ENCODE results near the gene MRPL11. TPM values are rescaled to one million over a fixed set of nuclear protein-coding genes. Genes with fewer than 3 reads are reported as not detected.
A peak's percentile ranks its signal among the peaks of the same experiment; 100 is the strongest.

The MRPL11 gene
- total and polyA plus RNA-seq, 2 experiments from 2014 or later = 139 to 237 TPM

DNA sequence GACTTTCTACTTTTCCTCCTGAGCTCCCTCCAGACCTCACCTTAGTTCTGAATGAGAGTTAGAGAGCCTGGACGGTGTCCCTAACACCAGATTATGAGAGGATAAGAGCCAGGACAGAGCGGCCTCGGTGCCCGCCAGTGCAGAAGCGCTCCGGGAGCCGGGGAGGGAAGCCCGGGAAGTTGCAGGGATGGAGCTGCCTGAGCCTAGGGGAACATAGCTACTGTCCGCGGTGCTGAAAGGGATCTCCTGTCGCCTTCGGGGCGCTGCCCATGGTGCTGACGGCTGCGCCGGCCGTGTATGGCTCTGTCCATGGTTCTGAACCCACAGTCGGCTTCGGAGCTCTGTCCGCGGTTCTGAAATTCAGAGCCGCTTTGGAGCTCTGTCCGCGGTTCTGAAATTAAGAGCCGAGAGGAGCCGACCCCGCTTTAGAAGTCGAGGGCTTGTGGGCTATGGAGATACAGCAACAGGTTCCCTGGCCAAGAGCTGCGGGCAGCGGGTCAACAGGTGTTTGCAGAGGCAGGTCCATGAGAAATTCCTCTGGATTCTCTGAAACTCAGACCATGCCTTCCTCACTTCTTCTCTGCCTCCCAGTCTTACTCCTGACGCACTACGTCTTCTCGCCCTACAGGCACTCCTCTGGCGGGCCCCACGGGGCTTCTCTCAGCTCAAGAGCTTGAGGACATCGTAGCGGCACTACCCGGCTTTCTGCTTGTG lies 17.0 kb downstream of the MRPL11 start (continued):
- TF ChIP-seq, protein P1, sequence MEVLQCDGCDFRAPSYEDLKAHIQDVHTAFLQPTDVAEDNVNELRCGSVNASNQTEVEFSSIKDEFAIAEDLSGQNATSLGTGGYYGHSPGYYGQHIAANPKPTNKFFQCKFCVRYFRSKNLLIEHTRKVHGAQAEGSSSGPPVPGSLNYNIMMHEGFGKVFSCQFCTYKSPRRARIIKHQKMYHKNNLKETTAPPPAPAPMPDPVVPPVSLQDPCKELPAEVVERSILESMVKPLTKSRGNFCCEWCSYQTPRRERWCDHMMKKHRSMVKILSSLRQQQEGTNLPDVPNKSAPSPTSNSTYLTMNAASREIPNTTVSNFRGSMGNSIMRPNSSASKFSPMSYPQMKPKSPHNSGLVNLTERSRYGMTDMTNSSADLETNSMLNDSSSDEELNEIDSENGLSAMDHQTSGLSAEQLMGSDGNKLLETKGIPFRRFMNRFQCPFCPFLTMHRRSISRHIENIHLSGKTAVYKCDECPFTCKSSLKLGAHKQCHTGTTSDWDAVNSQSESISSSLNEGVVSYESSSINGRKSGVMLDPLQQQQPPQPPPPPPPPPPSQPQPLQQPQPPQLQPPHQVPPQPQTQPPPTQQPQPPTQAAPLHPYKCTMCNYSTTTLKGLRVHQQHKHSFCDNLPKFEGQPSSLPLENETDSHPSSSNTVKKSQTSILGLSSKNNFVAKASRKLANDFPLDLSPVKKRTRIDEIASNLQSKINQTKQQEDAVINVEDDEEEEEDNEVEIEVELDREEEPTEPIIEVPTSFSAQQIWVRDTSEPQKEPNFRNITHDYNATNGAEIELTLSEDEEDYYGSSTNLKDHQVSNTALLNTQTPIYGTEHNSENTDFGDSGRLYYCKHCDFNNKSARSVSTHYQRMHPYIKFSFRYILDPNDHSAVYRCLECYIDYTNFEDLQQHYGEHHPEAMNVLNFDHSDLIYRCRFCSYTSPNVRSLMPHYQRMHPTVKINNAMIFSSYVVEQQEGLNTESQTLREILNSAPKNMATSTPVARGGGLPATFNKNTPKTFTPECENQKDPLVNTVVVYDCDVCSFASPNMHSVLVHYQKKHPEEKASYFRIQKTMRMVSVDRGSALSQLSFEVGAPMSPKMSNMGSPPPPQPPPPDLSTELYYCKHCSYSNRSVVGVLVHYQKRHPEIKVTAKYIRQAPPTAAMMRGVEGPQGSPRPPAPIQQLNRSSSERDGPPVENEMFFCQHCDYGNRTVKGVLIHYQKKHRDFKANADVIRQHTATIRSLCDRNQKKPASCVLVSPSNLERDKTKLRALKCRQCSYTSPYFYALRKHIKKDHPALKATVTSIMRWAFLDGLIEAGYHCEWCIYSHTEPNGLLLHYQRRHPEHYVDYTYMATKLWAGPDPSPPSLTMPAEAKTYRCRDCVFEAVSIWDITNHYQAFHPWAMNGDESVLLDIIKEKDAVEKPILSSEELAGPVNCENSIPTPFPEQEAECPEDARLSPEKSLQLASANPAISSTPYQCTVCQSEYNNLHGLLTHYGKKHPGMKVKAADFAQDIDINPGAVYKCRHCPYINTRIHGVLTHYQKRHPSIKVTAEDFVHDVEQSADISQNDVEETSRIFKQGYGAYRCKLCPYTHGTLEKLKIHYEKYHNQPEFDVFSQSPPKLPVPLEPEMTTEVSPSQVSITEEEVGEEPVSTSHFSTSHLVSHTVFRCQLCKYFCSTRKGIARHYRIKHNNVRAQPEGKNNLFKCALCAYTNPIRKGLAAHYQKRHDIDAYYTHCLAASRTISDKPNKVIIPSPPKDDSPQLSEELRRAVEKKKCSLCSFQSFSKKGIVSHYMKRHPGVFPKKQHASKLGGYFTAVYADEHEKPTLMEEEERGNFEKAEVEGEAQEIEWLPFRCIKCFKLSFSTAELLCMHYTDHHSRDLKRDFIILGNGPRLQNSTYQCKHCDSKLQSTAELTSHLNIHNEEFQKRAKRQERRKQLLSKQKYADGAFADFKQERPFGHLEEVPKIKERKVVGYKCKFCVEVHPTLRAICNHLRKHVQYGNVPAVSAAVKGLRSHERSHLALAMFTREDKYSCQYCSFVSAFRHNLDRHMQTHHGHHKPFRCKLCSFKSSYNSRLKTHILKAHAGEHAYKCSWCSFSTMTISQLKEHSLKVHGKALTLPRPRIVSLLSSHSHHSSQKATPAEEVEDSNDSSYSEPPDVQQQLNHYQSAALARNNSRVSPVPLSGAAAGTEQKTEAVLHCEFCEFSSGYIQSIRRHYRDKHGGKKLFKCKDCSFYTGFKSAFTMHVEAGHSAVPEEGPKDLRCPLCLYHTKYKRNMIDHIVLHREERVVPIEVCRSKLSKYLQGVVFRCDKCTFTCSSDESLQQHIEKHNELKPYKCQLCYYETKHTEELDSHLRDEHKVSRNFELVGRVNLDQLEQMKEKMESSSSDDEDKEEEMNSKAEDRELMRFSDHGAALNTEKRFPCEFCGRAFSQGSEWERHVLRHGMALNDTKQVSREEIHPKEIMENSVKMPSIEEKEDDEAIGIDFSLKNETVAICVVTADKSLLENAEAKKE (CRISPR knock-in tag; IDR thresholded peaks at IDR 0.05) = peak; percentile 98
- peak; percentile 100 for TF ChIP-seq ZNF114 (CRISPR knock-in tag; IDR thresholded peaks at IDR 0.05)

DNA sequence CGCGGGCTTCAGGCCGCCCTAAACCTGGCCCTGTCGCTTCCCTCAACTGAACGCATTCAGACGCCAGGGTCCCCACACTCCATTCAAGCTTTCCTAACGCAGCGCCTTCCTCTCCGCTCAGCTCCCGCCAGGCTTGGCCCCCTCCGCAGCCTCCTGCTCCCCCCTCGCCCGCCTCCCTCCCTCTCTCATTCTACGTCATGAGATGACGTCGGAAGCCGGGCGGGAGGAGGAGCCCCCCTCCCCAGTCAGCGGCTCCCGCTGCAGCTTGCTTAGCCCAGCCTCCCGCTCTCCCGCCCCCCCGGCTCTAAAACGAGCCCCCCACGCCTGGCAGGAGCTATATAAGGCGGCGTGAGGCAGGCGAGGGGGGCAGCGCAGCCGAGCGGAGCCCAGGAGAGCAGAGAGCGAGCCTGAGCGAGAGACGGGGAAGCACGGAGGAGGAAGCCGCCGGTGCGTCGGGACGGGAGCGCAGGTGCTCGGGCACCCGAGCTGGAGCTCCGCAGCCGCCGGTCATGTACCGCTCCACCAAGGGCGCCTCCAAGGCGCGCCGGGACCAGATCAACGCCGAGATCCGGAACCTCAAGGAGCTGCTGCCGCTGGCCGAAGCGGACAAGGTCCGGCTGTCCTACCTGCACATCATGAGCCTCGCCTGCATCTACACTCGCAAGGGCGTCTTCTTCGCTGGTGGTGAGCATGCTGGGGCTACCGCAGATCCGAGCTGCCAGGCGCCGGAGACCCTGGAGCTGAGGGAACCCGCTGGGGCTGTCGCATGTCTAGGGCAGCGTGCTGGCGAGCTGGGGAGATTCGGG lies 17.8 kb downstream of the MRPL11 start, which contains the start of gene NPAS4:
Gene NPAS4 (plus strand): TSS at position 365 of the 806 bp plus-strand sequence. CDS start 145 bp downstream, at position 510.
- no peaks in the 10 kb centered on the region for H3K79me2 ChIP-seq (replicated peaks; ENCODE audit: insufficient read depth)
- no peak within 1 kb of the TSS for H2AFZ ChIP-seq
- Mint-ChIP-seq H3K27ac (no peak within 1 kb of the TSS), H3K9me3 (no peaks in the 10 kb centered on the region; the same call in 1 of the 3 replicates), H3K27me3 (ENCODE audit: insufficient read depth, low read depth, poor library complexity) (peaks cover 50% of the 10 kb centered on the region), H3K36me3 (ENCODE audit: low read depth) (no peaks in the 10 kb centered on the region; the same call in 2 of the 3 replicates), H3K4me3 (peak within 1 kb of the TSS; percentile 74), H3K4me1 (peaks cover 35% of the 10 kb centered on the region)
- H3K36me3 ChIP-seq (ENCODE audit: insufficient read depth) = no peaks in the 10 kb centered on the region
- H3K4me2 ChIP-seq = peak within 1 kb of the TSS; percentile 95
- H3K27ac ChIP-seq (ENCODE audit: low read depth) = no peak within 1 kb of the TSS
- H4K20me1 ChIP-seq (replicated peaks; ENCODE audit: insufficient read depth) = peaks cover 6% of the 10 kb centered on the region
- H3K27me3 ChIP-seq (ENCODE audit: insufficient read depth) = peaks cover 28% of the 10 kb centered on the region
- H3K9me2 ChIP-seq (ENCODE audit: insufficient read depth) = no peaks in the 10 kb centered on the region
- 0 out of 2 replicates have a peak, but pooled peaks cover 2% of the 10 kb centered on the region for H3F3A ChIP-seq (replicated peaks; ENCODE audit: low read depth)
- ATAC-seq (peak; percentile 24), DNase-seq (ENCODE audit: low spot score) (peak; percentile 74)
- peaks cover 32% of the 10 kb centered on the region for H3K4me1 ChIP-seq (ENCODE audit: insufficient read depth)
- peak within 1 kb of the TSS; percentile 74 for H3K4me3 ChIP-seq
- TF ChIP-seq, protein P2, sequence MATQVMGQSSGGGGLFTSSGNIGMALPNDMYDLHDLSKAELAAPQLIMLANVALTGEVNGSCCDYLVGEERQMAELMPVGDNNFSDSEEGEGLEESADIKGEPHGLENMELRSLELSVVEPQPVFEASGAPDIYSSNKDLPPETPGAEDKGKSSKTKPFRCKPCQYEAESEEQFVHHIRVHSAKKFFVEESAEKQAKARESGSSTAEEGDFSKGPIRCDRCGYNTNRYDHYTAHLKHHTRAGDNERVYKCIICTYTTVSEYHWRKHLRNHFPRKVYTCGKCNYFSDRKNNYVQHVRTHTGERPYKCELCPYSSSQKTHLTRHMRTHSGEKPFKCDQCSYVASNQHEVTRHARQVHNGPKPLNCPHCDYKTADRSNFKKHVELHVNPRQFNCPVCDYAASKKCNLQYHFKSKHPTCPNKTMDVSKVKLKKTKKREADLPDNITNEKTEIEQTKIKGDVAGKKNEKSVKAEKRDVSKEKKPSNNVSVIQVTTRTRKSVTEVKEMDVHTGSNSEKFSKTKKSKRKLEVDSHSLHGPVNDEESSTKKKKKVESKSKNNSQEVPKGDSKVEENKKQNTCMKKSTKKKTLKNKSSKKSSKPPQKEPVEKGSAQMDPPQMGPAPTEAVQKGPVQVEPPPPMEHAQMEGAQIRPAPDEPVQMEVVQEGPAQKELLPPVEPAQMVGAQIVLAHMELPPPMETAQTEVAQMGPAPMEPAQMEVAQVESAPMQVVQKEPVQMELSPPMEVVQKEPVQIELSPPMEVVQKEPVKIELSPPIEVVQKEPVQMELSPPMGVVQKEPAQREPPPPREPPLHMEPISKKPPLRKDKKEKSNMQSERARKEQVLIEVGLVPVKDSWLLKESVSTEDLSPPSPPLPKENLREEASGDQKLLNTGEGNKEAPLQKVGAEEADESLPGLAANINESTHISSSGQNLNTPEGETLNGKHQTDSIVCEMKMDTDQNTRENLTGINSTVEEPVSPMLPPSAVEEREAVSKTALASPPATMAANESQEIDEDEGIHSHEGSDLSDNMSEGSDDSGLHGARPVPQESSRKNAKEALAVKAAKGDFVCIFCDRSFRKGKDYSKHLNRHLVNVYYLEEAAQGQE (IDR thresholded peaks at IDR 0.05; ENCODE audit: unreplicated experiment) = peak; percentile 38

Data from GM23338 (cell line).